Measurements from ENCODE around the gene SINHCAF.

Gene SINHCAF

GRCh38 chr12:31366104-31366621 lies 40.2 kb upstream of the SINHCAF start:
- no peak for TF ChIP-seq CTCF (conservative IDR thresholded peaks at IDR 0.05; ENCODE audit: low read length)
- no peak for DNase-seq (ENCODE audit: low read depth)
- H3K4me3 ChIP-seq (ENCODE audit: low read length), result no peak overlapping the region

- TF ChIP-seq CTCF (conservative IDR thresholded peaks at IDR 0.05; ENCODE audit: low read length), result no peak
Measured at GRCh38 chr12:31363831-31364230, 37.9 kb upstream of the SINHCAF start.

DNA sequence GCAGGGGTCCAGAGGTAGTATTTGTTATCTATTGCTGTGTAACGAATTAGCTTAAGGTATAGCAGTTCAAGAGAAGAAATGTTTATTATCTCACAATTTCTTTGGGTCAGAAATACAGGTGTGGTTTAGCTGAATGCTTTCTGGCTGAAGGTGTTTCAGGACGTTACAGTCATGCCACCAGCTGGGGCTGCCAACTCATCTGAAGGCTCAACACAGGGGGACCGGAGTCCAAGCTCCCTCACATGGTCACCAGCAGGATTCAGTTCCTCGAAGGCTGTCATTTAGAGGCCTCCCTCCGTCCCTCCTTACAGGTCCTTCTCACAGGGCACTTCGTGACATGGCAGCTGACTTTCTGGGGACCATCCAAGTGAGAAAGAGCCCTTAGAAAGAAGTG lies 37.5 kb upstream of the SINHCAF start:
- H3K4me3 ChIP-seq (ENCODE audit: low read length), result no peak overlapping the region
- TF ChIP-seq CTCF (conservative IDR thresholded peaks at IDR 0.05; ENCODE audit: low read length), result no peak
- DNase-seq (ENCODE audit: low read depth), result no peak

More at GRCh38 chr12:31363831-31364230, 37.9 kb upstream of the SINHCAF start:
- H3K4me3 ChIP-seq (ENCODE audit: low read length), result no peak overlapping the region
- no peak for DNase-seq (ENCODE audit: low read depth)

- DNase-seq (ENCODE audit: low read depth), result no peak
- H3K4me3 ChIP-seq (ENCODE audit: low read length), result no peak overlapping the region
- TF ChIP-seq CTCF (conservative IDR thresholded peaks at IDR 0.05; ENCODE audit: low read length), result no peak
Measured at GRCh38 chr12:31362759-31363415, 36.9 kb upstream of the SINHCAF start.

GRCh38 chr12:31362115-31362758 lies 36.3 kb upstream of the SINHCAF start:
- H3K4me3 ChIP-seq (ENCODE audit: low read length), result no peak overlapping the region
- no peak for DNase-seq (ENCODE audit: low read depth)
- no peak for TF ChIP-seq CTCF (conservative IDR thresholded peaks at IDR 0.05; ENCODE audit: low read length)

GRCh38 chr12:31361730-31362114 lies 35.8 kb upstream of the SINHCAF start:
- TF ChIP-seq CTCF (conservative IDR thresholded peaks at IDR 0.05; ENCODE audit: low read length), result no peak
- no peak overlapping the region for H3K4me3 ChIP-seq (ENCODE audit: low read length)
- DNase-seq (ENCODE audit: low read depth), result no peak

DNA sequence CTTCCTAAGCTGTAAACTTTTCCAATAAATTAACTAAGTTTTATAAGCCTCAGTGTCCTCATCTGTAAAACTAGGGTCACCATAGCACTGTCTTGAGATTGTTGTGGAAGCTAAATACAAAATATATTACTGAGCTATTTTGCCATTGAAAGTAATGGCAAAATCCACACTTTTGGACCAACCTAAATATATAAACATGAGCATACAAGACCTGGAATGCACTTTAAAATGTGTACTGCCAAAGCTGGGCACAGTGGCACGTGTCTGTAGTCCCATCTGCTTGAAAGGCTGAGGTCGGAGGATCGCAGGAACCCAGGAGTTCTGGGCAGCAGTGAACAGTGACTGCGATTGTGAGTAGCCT lies 29.8 kb upstream of the SINHCAF start:
- no peak for DNase-seq (ENCODE audit: low read depth)
- no peak overlapping the region for H3K4me3 ChIP-seq (ENCODE audit: low read length)
- TF ChIP-seq CTCF (conservative IDR thresholded peaks at IDR 0.05; ENCODE audit: low read length), result no peak
